T-helper 2 cell treated with Interferon-gamma antibody and Interleukin-4, amounts not matched to agents 100 ng/mL and 5 ng/mL, for 36 hours (primary cell): Measurements from ENCODE around the gene KRT81. TPM values are rescaled to one million over a fixed set of nuclear protein-coding genes. Genes with fewer than 3 reads are reported as not detected.
"Not testable (repeated sequence)": the region's sequence is repeated elsewhere in the genome, so short reads cannot be mapped to it uniquely, and the experiment has no call there.

Source experiments
- intact Hi-C: fragments of 100-400 bp; cut with micrococcal nuclease; formaldehyde crosslinking; loops from one replicate; pipeline ENCODE4 v1.15.1; 2023
- total RNA-seq: library from RNA; stranded (reverse); gene quantifications from 2 replicates; pipeline ENCODE4 v1.2.3, GENCODE V29; 2022

The KRT81 gene
- total RNA-seq, 1 donor from 2014 or later: 0.11 TPM

GRCh38 chr12:52277486-52278245 is 13.7 kb downstream of the KRT81 start:
- intact Hi-C loops: loop anchor here (10.0 kb wide), 1 partner anchor 53 kb away; no protein-coding TSS in a partner anchor

DNA sequence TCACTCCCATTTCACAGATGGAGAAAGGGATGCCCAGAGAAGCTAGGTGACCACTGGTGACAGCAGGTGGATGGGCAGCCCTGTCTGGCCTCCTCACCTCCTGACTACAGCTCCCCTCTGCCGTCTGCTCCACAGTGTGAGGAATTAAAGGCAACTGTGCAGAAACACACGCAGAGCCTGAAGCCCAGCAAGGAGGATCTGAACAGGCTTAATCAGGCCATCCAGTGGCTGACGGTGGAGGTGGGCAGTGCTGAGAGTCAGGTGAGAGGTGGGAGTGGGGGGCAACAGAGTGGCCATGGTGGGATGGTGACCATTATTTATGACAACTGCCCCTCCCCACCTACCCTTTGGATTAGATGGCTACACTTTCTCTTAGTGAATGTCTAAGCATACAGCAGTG is 15.6 kb downstream of the KRT81 start:
- intact Hi-C loops: loop anchor here (10.0 kb wide), 1 partner anchor 51 kb away; no protein-coding TSS in a partner anchor

DNA sequence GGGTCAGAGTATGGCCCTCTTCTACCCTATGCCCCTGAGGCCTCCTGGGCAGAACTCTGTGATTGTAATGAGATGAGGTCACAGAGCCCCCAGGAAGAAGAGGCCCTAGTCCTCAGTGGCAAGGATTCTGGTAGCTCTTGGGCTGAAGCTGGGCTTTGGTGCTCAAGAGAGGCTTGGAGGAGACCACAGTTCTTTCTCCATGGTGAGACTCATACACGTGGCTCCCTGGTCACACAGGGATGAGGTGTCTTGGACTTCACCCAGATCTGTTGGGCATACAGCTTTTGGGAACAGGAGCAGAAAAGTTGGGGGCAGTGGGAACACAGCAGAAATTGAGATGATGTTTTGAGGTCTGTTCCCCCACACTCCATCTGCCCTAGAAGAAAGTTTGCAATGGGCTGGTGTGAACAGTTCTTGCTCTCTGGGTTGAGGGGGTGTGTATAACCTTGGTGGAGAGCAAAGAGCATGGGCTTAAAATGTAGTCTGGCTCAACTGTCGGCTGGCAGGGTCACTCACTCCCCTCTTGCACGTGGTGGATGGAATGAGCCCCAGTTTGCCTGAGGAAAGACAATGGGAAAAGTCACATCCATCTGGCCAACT is 16.7 kb downstream of the KRT81 start, which contains the start of gene KRT86:
Gene KRT86 (plus strand): TSS at position 125 of the 600 bp plus-strand sequence. CDS start 27,272 bp downstream, outside the sequence.
- intact Hi-C loops: loop anchor here (10.0 kb wide), 1 partner anchor 50 kb away; no protein-coding TSS in a partner anchor

GRCh38 chr12:52271158-52271557 is 20.2 kb downstream of the KRT81 start:
- intact Hi-C loops: loop anchor here (10.0 kb wide), 1 partner anchor 46 kb away; no protein-coding TSS in a partner anchor

GRCh38 chr12:52270541-52271070 is 20.7 kb downstream of the KRT81 start:
- intact Hi-C loops: loop anchor here (10.0 kb wide), 1 partner anchor 46 kb away; no protein-coding TSS in a partner anchor

- intact Hi-C loops: no loop called here
Measured at GRCh38 chr12:52268212-52268611, 23.1 kb downstream of the KRT81 start.

DNA sequence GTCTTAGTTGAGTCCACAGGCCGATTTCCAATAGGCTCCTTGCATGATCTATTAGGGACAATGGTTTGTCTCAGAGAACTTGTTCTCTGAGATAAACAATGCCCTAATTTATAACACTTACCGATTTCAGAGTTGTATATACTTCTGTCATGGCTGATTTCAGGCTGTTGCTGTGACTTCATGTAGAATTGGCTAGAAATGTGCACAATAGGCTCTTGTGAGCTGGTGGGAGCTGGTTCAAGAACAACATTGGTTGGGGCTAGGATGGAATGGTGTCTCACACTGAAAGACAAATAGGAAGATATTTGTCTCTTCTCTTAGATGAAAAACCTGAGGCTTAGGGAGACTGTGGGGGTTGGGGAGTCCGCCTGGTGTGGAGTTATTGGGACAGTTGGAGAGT is 23.6 kb downstream of the KRT81 start:
- intact Hi-C loops: no loop called here

GRCh38 chr12:52267266-52267665 is 24.1 kb downstream of the KRT81 start:
- intact Hi-C loops: no loop called here

- intact Hi-C loops: no loop called here
Measured at GRCh38 chr12:52266514-52266913, 24.8 kb downstream of the KRT81 start.

DNA sequence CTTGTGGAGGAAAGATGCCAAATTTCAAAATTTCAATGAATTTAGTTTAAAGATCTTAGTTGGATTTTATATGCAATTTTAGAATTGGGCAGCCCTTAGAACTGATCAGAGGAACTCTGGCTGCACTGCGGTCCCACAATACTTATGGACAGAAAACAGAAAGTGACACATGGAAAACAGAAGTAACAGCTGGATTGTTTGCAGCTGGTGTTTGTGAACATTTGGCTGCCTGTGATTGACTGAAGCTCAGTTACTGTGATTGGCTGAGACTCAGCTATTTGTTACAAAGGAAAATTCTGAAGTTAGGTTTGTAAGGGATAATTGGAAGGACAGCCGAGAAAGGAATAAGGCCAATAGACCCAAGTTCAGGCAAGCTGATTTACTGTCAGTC is 26.9 kb downstream of the KRT81 start:
- intact Hi-C loops: no loop called here

- intact Hi-C loops: no loop called here
Measured at GRCh38 chr12:52263761-52264434, 27.4 kb downstream of the KRT81 start.

GRCh38 chr12:52262286-52262685 is 29.0 kb downstream of the KRT81 start:
- intact Hi-C loops: no loop called here

- intact Hi-C loops: no loop called here
Measured at GRCh38 chr12:52261208-52261484, 30.2 kb downstream of the KRT81 start.

DNA sequence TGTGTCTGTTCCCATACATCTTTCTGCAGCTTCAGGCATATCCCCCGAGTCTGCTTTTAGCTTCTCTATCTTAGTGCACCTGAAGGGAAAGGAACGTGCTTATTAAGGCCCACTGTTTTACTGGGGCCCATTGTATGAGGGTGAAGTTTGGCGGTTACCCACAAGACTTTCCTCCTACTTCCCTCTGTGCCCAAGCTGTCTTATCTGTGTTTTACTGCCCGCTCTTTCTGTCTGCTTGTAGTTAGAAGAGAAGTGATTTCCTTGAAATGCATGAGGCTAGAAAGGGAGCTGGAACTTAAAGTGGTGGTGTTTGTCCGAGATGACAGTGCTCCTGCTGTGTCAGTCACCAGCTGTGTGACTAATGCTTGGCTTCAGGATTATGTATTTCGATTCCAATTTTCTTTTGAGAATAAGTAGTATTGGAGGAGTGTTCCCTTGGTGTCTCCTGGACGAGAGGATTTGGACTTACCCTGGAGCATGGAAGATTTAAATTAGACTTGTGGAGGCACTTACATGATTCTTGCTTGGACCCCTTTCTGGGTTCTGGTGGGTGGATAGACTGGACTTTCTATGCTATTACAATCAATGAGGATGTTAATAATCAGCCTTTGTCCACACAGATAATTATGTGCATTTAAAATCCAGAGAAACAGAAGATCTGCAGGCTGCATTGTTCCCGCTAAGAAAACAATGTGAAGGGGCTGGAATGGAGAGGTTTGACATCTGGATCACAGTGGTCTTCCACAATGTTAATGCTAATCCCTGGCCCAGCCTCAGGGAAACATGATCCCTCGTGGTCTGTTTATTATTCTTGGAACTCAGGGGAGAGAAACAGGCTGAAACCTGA is 30.8 kb downstream of the KRT81 start:
- intact Hi-C loops: no loop called here

GRCh38 chr12:52259657-52260243 is 31.6 kb downstream of the KRT81 start:
- intact Hi-C loops: no loop called here

DNA sequence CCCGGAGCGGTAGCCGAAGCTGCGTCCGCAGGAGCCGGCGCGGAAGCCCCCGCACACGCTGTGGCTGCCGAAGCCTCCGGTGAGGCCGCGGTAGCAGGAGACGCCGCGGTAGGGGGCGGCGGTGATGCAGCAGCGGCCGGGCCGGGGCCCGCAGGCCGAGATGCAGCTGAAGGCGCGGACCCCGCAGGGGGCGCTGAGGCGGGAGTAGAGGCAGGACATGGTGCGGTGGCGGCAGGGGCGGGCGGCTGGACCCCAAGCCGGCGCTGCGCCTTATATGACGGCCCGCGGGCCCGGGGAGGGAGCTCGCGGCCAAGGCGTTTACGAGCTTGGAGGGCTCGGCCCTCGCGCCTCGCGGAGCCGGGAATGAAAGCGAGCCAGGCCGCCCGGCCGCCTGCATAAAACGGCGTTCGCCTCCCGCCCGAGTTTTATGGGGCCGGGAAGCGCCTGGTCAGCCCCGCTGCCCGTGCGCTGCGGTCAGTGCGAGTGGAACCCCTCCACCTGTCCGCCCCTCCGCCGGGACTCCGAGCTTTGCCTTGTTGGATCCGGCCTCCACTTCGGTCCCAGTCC is 32.9 kb downstream of the KRT81 start:
- intact Hi-C loops: no loop called here

GRCh38 chr12:52257922-52258321 is 33.4 kb downstream of the KRT81 start:
- intact Hi-C loops: not testable (repeated sequence)

DNA sequence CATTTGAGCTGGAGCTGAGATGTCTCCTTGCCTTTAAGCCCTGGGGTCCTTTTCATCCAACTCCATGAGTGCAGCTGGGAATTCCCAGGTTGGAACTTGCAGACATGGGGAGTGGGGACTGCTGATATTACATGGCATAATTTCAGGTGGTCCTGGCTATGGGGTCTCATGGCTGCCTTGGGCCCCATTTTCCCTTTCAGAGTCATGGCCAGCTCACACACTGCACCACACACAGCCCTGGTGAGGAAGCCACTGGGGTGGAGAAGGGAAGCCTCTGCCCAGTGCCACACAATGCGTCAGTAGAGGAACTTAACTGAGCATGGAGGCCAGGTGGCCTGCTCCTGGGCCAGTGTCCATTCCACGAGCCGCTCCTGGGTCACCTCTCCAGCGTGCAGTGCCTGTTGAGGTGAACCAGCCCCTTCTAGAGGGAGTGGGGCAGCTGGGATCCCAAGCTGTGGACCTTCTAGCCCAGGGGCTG is 34.2 kb downstream of the KRT81 start:
- intact Hi-C loops: no loop called here

- intact Hi-C loops: no loop called here
Measured at GRCh38 chr12:52256584-52256935, 34.8 kb downstream of the KRT81 start.

GRCh38 chr12:52255926-52256583 is 35.3 kb downstream of the KRT81 start:
- intact Hi-C loops: no loop called here
